GM12874 (cell line): ENCODE measurements around the gene TGM2.

Experiments used
- TF ChIP-seq, protein P1 (sequence below): IDR thresholded peaks from 2 replicates; pipeline ENCODE4 v1.5.1; 2011; ENCODE audit warnings: low read depth, mild to moderate bottlenecking, control low read depth, low read length, moderate library complexity; ENCODE audit not compliant: insufficient read depth

Gene TGM2

DNA sequence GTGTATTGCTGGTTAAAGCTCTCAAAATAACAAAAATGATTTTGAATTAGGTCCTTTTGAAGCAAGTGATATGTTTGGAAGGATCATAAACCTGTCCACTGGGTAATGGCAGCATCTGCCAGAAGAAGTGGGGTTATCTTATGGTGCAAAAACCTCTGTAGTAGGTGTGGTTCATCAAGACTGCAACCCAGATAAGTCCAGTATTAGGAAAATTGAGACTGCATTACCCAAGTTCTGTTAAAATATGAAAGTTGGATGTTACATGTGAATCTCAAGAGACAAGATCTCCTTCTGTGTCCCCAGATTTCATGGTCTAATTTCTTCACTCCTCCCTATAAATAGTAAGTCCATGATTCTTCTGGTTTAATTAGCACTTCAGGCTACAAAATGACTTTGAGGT lies 72.2 kb downstream of the TGM2 start:
- TF ChIP-seq, protein P1, sequence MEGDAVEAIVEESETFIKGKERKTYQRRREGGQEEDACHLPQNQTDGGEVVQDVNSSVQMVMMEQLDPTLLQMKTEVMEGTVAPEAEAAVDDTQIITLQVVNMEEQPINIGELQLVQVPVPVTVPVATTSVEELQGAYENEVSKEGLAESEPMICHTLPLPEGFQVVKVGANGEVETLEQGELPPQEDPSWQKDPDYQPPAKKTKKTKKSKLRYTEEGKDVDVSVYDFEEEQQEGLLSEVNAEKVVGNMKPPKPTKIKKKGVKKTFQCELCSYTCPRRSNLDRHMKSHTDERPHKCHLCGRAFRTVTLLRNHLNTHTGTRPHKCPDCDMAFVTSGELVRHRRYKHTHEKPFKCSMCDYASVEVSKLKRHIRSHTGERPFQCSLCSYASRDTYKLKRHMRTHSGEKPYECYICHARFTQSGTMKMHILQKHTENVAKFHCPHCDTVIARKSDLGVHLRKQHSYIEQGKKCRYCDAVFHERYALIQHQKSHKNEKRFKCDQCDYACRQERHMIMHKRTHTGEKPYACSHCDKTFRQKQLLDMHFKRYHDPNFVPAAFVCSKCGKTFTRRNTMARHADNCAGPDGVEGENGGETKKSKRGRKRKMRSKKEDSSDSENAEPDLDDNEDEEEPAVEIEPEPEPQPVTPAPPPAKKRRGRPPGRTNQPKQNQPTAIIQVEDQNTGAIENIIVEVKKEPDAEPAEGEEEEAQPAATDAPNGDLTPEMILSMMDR, result no peak

- TF ChIP-seq, protein P1, result no peak
These were observed 72.7 kb downstream of the TGM2 start for GRCh38 chr20:38092260-38092857.

GRCh38 chr20:38091441-38092216 lies 73.4 kb downstream of the TGM2 start:
- TF ChIP-seq, protein P1, result no peak

GRCh38 chr20:38090061-38090460 lies 75.0 kb downstream of the TGM2 start:
- TF ChIP-seq, protein P1, result no peak

DNA sequence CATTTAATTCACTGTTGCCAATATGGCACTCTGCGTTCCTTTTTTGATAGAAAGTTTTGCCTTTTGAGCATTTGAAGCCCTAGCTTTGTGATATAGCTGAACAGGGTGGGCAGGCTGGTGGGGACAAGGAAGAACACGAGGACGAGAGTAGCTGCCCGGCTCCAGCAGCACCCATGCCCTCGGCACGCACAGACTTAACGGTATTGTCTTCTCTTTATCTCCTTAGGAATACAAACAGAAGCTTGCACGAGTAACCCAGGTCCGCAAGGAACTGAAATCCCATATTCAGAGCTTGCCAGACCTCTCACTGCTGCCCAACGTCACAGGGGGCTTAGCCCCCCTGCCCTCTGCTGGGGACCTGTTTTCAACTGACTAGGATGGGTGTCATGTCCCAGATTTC lies 75.6 kb downstream of the TGM2 start:
- TF ChIP-seq, protein P1, result no peak

GRCh38 chr20:38085026-38085425 lies 80.0 kb downstream of the TGM2 start:
- TF ChIP-seq, protein P1, result no peak

- TF ChIP-seq, protein P1, result no peak
These were observed 80.6 kb downstream of the TGM2 start for GRCh38 chr20:38084425-38084951.
